CD14-positive monocyte (primary cell): ENCODE measurements around the gene SLC26A11. TPM values are rescaled to one million over a fixed set of nuclear protein-coding genes. Genes with fewer than 3 reads are reported as not detected.
A peak's percentile ranks its signal among the peaks of the same experiment; 100 is the strongest.

Experiments
- DNase-seq, 3 donors: peaks; one replicate each; pipeline ENCODE4 v3.0.0-alpha.2; 2011 to 2022
- H2AFZ ChIP-seq: 2 replicates; pipeline ENCODE4 v1.6.0; 2012; ENCODE audit warnings: mild to moderate bottlenecking, low read depth, low read length, inconsistent platforms; ENCODE audit not compliant: insufficient read depth, poor library complexity, severe bottlenecking
- H3K27ac ChIP-seq, 2 donors: 1 replicate in 1 of 2; 2 replicates in 1 of 2; pipeline ENCODE4 v1.5.1; 2012 to 2013; ENCODE audit warnings: low read length in 2 of 2, control low read depth in 1 of 2, inconsistent platforms in 1 of 2, low read depth in 1 of 2, mild to moderate bottlenecking in 1 of 2
- H3K27me3 ChIP-seq, 2 donors: one replicate each; pipeline versions ENCODE4 v1.6.0 to v1.6.1; 2011 to 2013; ENCODE audit warnings: low read length in 2 of 2; ENCODE audit not compliant: control insufficient read depth in 2 of 2, insufficient read depth in 2 of 2
- H3K36me3 ChIP-seq, 2 donors: replicated peaks in 1 of 2; 1 replicate in 1 of 2; 2 replicates in 1 of 2; pipeline versions ENCODE4 v1.5.1 to v1.6.1; 2012 to 2013; ENCODE audit warnings: low read length in 2 of 2, control low read depth in 1 of 2, inconsistent platforms in 1 of 2, mild to moderate bottlenecking in 1 of 2; ENCODE audit not compliant: insufficient read depth in 2 of 2, control insufficient read depth in 1 of 2
- H3K4me1 ChIP-seq, 2 donors: 1 replicate in 1 of 2; 2 replicates in 1 of 2; pipeline versions ENCODE4 v1.5.1 to v1.6.1; 2012 to 2013; ENCODE audit warnings: low read length in 2 of 2, control low read depth in 1 of 2, inconsistent platforms in 1 of 2, mild to moderate bottlenecking in 1 of 2, moderate library complexity in 1 of 2; ENCODE audit not compliant: insufficient read depth in 2 of 2, control insufficient read depth in 1 of 2
- H3K4me2 ChIP-seq: replicated peaks from 2 replicates; pipeline ENCODE3; 2012; ENCODE audit warnings: low read length, moderate library complexity, mild to moderate bottlenecking; ENCODE audit not compliant: poor library complexity, severe bottlenecking; ENCODE audit errors: extremely low read depth
- H3K4me3 ChIP-seq, 3 experiments: fragments of 200-600 bp in 1 of 3; sonication (generic) in 1 of 3; replicated peaks in 1 of 3; 1 replicate in 2 of 3; 2 replicates in 1 of 3; pipeline ENCODE4 v1.5.1; 2011 to 2013; ENCODE audit warnings: low read length in 3 of 3, mild to moderate bottlenecking in 3 of 3, control low read depth in 2 of 3, low read depth in 2 of 3, inconsistent platforms in 1 of 3, moderate library complexity in 1 of 3
- H3K79me2 ChIP-seq: 2 replicates; pipeline ENCODE4 v1.6.0; 2012; ENCODE audit warnings: mild to moderate bottlenecking, control low read depth, inconsistent platforms, low read length, moderate library complexity; ENCODE audit not compliant: insufficient read depth
- H3K9ac ChIP-seq: 2 replicates; pipeline ENCODE4 v1.6.0; 2017; ENCODE audit warnings: low read length, mild to moderate bottlenecking; ENCODE audit not compliant: insufficient read depth, poor library complexity, severe bottlenecking
- H3K9me3 ChIP-seq, 2 donors: replicated peaks in 1 of 2; 1 replicate in 1 of 2; 2 replicates in 1 of 2; pipeline versions ENCODE4 v1.5.1 to v1.6.1; 2012 to 2013; ENCODE audit warnings: low read length in 2 of 2, control low read depth in 1 of 2; ENCODE audit not compliant: control insufficient read depth in 1 of 2, insufficient read depth in 1 of 2
- H4K20me1 ChIP-seq: 2 replicates; pipeline ENCODE4 v1.6.0; 2012; ENCODE audit warnings: mild to moderate bottlenecking, low read length, control low read depth, moderate library complexity; ENCODE audit not compliant: insufficient read depth
- H3K27ac Mint-ChIP-seq, 7 donors: one replicate each; pipeline ENCODE4 v1.8.0; 2020; ENCODE audit warnings: mild to moderate bottlenecking in 7 of 7, mixed read lengths in 7 of 7, moderate library complexity in 6 of 7, inconsistent platforms in 2 of 7
- H3K27me3 Mint-ChIP-seq, 3 donors: one replicate each; pipeline ENCODE4 v1.8.0; 2021 to 2022; ENCODE audit warnings: low read depth in 3 of 3, mild to moderate bottlenecking in 3 of 3, mixed read lengths in 3 of 3, moderate library complexity in 3 of 3, inconsistent platforms in 1 of 3
- H3K36me3 Mint-ChIP-seq, 2 donors: one replicate each; pipeline ENCODE4 v1.8.0; 2020; ENCODE audit warnings: mixed read lengths in 2 of 2, inconsistent platforms in 1 of 2, mild to moderate bottlenecking in 1 of 2
- H3K4me1 Mint-ChIP-seq: one replicate; pipeline ENCODE4 v1.8.0; 2020; ENCODE audit warnings: mild to moderate bottlenecking, mixed read lengths
- H3K4me3 Mint-ChIP-seq, 2 donors: one replicate each; pipeline ENCODE4 v1.8.0; 2020; ENCODE audit warnings: mild to moderate bottlenecking in 2 of 2, mixed read lengths in 2 of 2, moderate library complexity in 1 of 2
- H3K9me3 Mint-ChIP-seq, 7 donors: one replicate each; pipeline ENCODE4 v1.8.0; 2020 to 2022; ENCODE audit warnings: mixed read lengths in 7 of 7, mild to moderate bottlenecking in 6 of 7, moderate library complexity in 6 of 7, inconsistent platforms in 2 of 7
- CTCF ChIP-seq: fragments of 200-600 bp; IDR thresholded peaks from one replicate; pipeline ENCODE4 v1.8.0; 2022; ENCODE audit warnings: antibody characterized with exemption, mild to moderate bottlenecking
- WGBS: methylation state at CpG from one replicate; pipeline ENCODE4 v1.1.5; 2013; ENCODE audit warnings: missing lambda C conversion rate; ENCODE audit not compliant: insufficient coverage; 5-methylcytosine and 5-hydroxymethylcytosine counted together
- intact Hi-C, 2 donors: fragments of 100-400 bp; cut with micrococcal nuclease; formaldehyde crosslinking; loops; one replicate each; pipeline versions ENCODE4 v1.15.0 to v1.15.1; 2023
- polyA plus RNA-seq, 3 donors: library from polyadenylated mRNA; depleted of rRNA in 1 of 3; unstranded in 2 of 3; stranded (reverse) in 1 of 3; fragments of 300-500 nt in 2 of 3; fragments of >200 nt in 1 of 3; fragmentation: Illumina TruSeq in 2 of 3; gene quantifications; 1 replicate in 2 of 3; 2 replicates in 1 of 3; pipeline ENCODE4 v1.2.3, GENCODE V29; 2012 to 2021

Gene SLC26A11
- polyA plus RNA-seq, 3 donors: 1.8 to 29.7 (median 2.6) TPM

- peak in 1 of 3 donors; percentile 35 for DNase-seq
- Mint-ChIP-seq H3K27ac (peak overlapping the region in 2 of 7 donors; percentile 57 to 74), H3K27me3 (peaks cover 0 to 3% (median 0%) of the 10 kb centered on the region in 3 donors), H3K4me1 (peaks cover 16% of the 10 kb centered on the region), H3K4me3 (no peak overlapping the region), H3K9me3 (no peaks in the 10 kb centered on the region), H3K36me3 (peaks cover 34 to 53% of the 10 kb centered on the region in 2 donors)
- no peak overlapping the region for H3K4me3 ChIP-seq
- H3K36me3 ChIP-seq: peaks cover 61 to 87% of the 10 kb centered on the region in 2 donors
- H3K79me2 ChIP-seq: peaks cover 88% of the 10 kb centered on the region
- intact Hi-C loops: no loop called here
- 94% methylated on average over 2 of the region's 4 CpGs for WGBS
- H3K27me3 ChIP-seq: no peaks in the 10 kb centered on the region
- no peak overlapping the region for H2AFZ ChIP-seq
- no peaks in the 10 kb centered on the region for H3K9me3 ChIP-seq
- no peak overlapping the region for H3K27ac ChIP-seq
- no peak for TF ChIP-seq CTCF
- no peak overlapping the region for H3K4me2 ChIP-seq
- H3K9ac ChIP-seq: no peak overlapping the region
- H3K4me1 ChIP-seq: peaks cover 0 to 5% of the 10 kb centered on the region in 2 donors
- H4K20me1 ChIP-seq: peaks cover 98% of the 10 kb centered on the region
Observed at GRCh38 chr17:80270836-80271235, 50.6 kb downstream of the SLC26A11 start.

GRCh38 chr17:80272366-80272765 is 52.1 kb downstream of the SLC26A11 start:
- no peaks in the 10 kb centered on the region for H3K9me3 ChIP-seq
- H3K79me2 ChIP-seq: peaks cover 82% of the 10 kb centered on the region
- no peaks in the 10 kb centered on the region for H3K4me1 ChIP-seq
- intact Hi-C loops: no loop called here
- peaks cover 62 to 86% of the 10 kb centered on the region in 2 donors for H3K36me3 ChIP-seq
- no peak overlapping the region for H3K4me3 ChIP-seq
- H3K27ac Mint-ChIP-seq: peak overlapping the region in 2 of 7 donors; percentile 38 to 50
- H3K9me3 Mint-ChIP-seq: no peaks in the 10 kb centered on the region
- no peak for TF ChIP-seq CTCF
- no peak overlapping the region for H3K27ac ChIP-seq
- no peak for DNase-seq
- H3K27me3 Mint-ChIP-seq: peaks cover 0 to 3% (median 0%) of the 10 kb centered on the region in 3 donors
- peaks cover 35 to 57% of the 10 kb centered on the region in 2 donors for H3K36me3 Mint-ChIP-seq
- no peak overlapping the region for H3K9ac ChIP-seq
- H3K4me3 Mint-ChIP-seq: no peak overlapping the region
- no peaks in the 10 kb centered on the region for H3K27me3 ChIP-seq
- H3K4me1 Mint-ChIP-seq: peaks cover 12% of the 10 kb centered on the region
- H2AFZ ChIP-seq: no peak overlapping the region
- H3K4me2 ChIP-seq: no peak overlapping the region
- H4K20me1 ChIP-seq: peaks cover 98% of the 10 kb centered on the region
- WGBS: 97% methylated on average over 8 of the region's 10 CpGs
